ENCODE measurements around the gene TMEM91.
A peak's percentile ranks its signal among the peaks of the same experiment; 100 is the strongest.

DNA sequence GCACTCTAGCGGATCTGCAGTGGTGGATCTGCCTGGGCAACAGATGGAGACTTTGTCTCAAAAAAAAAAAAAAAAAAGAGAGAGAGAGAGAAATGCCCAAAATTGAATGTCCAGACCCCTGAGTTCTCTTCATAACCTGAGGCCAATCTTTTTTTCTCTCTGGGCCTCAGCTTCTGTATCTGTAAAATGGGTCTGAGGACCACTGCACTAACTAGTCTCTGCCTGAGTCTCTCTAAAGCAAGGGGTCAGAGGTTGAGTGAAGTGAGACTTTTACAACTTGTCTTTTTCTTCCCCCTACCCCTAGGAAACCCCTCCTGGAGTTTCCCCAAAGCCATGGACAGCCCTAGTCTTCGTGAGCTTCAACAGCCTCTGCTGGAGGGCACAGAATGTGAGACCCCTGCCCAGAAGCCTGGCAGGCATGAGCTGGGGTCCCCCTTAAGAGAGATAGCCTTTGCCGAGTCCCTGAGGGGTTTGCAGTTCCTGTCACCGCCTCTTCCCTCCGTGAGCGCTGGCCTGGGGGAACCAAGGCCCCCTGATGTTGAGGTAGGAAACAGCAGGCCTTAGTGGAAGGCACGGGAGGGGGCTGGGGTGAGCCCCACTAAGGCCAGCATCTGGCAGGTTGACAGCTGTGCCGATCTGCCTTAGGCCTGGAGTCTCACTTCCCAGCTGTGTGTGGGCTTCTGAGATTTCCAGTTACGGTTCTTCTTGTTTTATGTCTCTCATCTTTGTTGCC lies 1.8 kb downstream of the TMEM91 start:
- TF ChIP-seq, protein P1, sequence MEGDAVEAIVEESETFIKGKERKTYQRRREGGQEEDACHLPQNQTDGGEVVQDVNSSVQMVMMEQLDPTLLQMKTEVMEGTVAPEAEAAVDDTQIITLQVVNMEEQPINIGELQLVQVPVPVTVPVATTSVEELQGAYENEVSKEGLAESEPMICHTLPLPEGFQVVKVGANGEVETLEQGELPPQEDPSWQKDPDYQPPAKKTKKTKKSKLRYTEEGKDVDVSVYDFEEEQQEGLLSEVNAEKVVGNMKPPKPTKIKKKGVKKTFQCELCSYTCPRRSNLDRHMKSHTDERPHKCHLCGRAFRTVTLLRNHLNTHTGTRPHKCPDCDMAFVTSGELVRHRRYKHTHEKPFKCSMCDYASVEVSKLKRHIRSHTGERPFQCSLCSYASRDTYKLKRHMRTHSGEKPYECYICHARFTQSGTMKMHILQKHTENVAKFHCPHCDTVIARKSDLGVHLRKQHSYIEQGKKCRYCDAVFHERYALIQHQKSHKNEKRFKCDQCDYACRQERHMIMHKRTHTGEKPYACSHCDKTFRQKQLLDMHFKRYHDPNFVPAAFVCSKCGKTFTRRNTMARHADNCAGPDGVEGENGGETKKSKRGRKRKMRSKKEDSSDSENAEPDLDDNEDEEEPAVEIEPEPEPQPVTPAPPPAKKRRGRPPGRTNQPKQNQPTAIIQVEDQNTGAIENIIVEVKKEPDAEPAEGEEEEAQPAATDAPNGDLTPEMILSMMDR (IDR thresholded peaks at IDR 0.05; ENCODE audit: poor library complexity): peak; percentile 25
- TF ChIP-seq EZH2 (IDR thresholded peaks at IDR 0.05; ENCODE audit: borderline replicate concordance) (no peak), EZH2phosphoT487 (IDR thresholded peaks at IDR 0.05; ENCODE audit: low read depth, severe bottlenecking, unreplicated experiment) (no peak)
